H1 (cell line): ENCODE data around the gene ZNF746. TPM values are rescaled to one million over a fixed set of nuclear protein-coding genes. Genes with fewer than 3 reads are reported as not detected.

Experiments used
- BRCA1 ChIP-seq: IDR thresholded peaks from 2 replicates; pipeline ENCODE4 v1.6.1; 2012; ENCODE audit warnings: low read depth, low read length, improper control_type of control experiment
- CBX8 ChIP-seq: fragments of 300-800, 300-1000 bp; sonication (generic); IDR thresholded peaks from 2 replicates; pipeline ENCODE4 v1.7.1; 2016; ENCODE audit warnings: low read depth, low read length, borderline replicate concordance
- CEBPB ChIP-seq: IDR thresholded peaks from 2 replicates; pipeline ENCODE4 v1.6.1; 2012; ENCODE audit warnings: low read depth, low read length
- CREB1 ChIP-seq: IDR thresholded peaks from 2 replicates; pipeline ENCODE4 v1.6.1; 2012; ENCODE audit warnings: inconsistent platforms
- CTBP2 ChIP-seq: IDR thresholded peaks from 2 replicates; pipeline ENCODE4 v1.7.0; 2011; ENCODE audit warnings: borderline replicate concordance, mild to moderate bottlenecking, moderate library complexity, mixed read lengths, low read length; ENCODE audit not compliant: insufficient read depth, insufficient read length
- GABPA ChIP-seq: IDR thresholded peaks from 2 replicates; pipeline ENCODE4 v1.6.1; 2011; ENCODE audit warnings: mild to moderate bottlenecking, low read length, moderate library complexity, borderline replicate concordance; ENCODE audit not compliant: insufficient read depth
- KDM1A ChIP-seq: fragments of 200-600, 300-600 bp; sonication (generic); IDR thresholded peaks from 2 replicates; pipeline ENCODE4 v1.7.1; 2016; ENCODE audit warnings: mild to moderate bottlenecking, low read length, borderline replicate concordance
- POLR2AphosphoS5 ChIP-seq: IDR thresholded peaks from 2 replicates; pipeline ENCODE4 v1.6.1; 2011; ENCODE audit warnings: low read depth, low read length
- polyA plus RNA-seq, 7 experiments: library from polyadenylated mRNA; depleted of rRNA in 3 of 7; stranded (reverse) in 5 of 7; unstranded in 2 of 7; fragments of >200 nt in 5 of 7; fragments of 200-250 nt in 2 of 7; gene quantifications; 1 replicate in 5 of 7; 2 replicates in 1 of 7; 4 replicates in 1 of 7; pipeline versions ENCODE4 v1.2.1 to v1.2.3, GENCODE V29; 2011 to 2013; ENCODE audit warnings: missing spikeins in 2 of 7, mixed read lengths in 2 of 7
- total RNA-seq: library from RNA; stranded (reverse); fragmentation: NEBNext Ultra II Directional; extraction: Animal tissue kit (Norgen Biotek cat#: 25700); gene quantifications from 2 replicates; pipeline ENCODE4 v1.2.1, GENCODE V29; 2021
- TF ChIP-seq, protein P1 (sequence below): fragments of 300-600 bp; sonication (generic); IDR thresholded peaks from 2 replicates; pipeline ENCODE4 v1.7.1; 2012; ENCODE audit warnings: low read length, moderate library complexity, mild to moderate bottlenecking, inconsistent platforms; ENCODE audit not compliant: insufficient replicate concordance

Gene ZNF746
- total and polyA plus RNA-seq, 2 of the 8 experiments (the other 6 are each of a cell fraction or from before 2014, with no cell fraction given), result 7.5 to 15.6 TPM

DNA sequence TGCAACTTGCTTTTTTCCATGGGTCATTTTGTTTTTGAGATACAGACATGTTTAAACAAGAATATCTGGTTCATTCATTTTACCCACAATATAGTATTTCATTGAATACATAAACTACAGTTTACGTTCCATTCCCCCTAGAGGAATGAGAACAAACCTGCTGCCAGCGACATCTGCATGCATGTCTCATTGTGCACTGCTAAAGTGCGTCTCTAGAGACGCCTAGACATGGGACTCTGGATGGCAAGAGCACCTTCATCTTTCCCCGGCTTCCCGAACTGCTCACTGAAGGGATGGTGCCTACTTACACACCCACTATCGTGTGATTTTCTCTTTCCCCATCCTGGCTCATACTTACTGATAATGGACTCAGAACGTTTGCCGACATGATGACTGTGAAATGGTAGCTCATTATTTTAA lies 35.5 kb downstream of the ZNF746 start (continued):
- TF ChIP-seq CTBP2, result no peak
- TF ChIP-seq POLR2AphosphoS5, result no peak
- TF ChIP-seq CEBPB, result no peak
- TF ChIP-seq BRCA1, result no peak
- no peak for TF ChIP-seq GABPA
- no peak for TF ChIP-seq KDM1A
- no peak for TF ChIP-seq CBX8
- TF ChIP-seq CREB1, result no peak
- TF ChIP-seq, protein P1, sequence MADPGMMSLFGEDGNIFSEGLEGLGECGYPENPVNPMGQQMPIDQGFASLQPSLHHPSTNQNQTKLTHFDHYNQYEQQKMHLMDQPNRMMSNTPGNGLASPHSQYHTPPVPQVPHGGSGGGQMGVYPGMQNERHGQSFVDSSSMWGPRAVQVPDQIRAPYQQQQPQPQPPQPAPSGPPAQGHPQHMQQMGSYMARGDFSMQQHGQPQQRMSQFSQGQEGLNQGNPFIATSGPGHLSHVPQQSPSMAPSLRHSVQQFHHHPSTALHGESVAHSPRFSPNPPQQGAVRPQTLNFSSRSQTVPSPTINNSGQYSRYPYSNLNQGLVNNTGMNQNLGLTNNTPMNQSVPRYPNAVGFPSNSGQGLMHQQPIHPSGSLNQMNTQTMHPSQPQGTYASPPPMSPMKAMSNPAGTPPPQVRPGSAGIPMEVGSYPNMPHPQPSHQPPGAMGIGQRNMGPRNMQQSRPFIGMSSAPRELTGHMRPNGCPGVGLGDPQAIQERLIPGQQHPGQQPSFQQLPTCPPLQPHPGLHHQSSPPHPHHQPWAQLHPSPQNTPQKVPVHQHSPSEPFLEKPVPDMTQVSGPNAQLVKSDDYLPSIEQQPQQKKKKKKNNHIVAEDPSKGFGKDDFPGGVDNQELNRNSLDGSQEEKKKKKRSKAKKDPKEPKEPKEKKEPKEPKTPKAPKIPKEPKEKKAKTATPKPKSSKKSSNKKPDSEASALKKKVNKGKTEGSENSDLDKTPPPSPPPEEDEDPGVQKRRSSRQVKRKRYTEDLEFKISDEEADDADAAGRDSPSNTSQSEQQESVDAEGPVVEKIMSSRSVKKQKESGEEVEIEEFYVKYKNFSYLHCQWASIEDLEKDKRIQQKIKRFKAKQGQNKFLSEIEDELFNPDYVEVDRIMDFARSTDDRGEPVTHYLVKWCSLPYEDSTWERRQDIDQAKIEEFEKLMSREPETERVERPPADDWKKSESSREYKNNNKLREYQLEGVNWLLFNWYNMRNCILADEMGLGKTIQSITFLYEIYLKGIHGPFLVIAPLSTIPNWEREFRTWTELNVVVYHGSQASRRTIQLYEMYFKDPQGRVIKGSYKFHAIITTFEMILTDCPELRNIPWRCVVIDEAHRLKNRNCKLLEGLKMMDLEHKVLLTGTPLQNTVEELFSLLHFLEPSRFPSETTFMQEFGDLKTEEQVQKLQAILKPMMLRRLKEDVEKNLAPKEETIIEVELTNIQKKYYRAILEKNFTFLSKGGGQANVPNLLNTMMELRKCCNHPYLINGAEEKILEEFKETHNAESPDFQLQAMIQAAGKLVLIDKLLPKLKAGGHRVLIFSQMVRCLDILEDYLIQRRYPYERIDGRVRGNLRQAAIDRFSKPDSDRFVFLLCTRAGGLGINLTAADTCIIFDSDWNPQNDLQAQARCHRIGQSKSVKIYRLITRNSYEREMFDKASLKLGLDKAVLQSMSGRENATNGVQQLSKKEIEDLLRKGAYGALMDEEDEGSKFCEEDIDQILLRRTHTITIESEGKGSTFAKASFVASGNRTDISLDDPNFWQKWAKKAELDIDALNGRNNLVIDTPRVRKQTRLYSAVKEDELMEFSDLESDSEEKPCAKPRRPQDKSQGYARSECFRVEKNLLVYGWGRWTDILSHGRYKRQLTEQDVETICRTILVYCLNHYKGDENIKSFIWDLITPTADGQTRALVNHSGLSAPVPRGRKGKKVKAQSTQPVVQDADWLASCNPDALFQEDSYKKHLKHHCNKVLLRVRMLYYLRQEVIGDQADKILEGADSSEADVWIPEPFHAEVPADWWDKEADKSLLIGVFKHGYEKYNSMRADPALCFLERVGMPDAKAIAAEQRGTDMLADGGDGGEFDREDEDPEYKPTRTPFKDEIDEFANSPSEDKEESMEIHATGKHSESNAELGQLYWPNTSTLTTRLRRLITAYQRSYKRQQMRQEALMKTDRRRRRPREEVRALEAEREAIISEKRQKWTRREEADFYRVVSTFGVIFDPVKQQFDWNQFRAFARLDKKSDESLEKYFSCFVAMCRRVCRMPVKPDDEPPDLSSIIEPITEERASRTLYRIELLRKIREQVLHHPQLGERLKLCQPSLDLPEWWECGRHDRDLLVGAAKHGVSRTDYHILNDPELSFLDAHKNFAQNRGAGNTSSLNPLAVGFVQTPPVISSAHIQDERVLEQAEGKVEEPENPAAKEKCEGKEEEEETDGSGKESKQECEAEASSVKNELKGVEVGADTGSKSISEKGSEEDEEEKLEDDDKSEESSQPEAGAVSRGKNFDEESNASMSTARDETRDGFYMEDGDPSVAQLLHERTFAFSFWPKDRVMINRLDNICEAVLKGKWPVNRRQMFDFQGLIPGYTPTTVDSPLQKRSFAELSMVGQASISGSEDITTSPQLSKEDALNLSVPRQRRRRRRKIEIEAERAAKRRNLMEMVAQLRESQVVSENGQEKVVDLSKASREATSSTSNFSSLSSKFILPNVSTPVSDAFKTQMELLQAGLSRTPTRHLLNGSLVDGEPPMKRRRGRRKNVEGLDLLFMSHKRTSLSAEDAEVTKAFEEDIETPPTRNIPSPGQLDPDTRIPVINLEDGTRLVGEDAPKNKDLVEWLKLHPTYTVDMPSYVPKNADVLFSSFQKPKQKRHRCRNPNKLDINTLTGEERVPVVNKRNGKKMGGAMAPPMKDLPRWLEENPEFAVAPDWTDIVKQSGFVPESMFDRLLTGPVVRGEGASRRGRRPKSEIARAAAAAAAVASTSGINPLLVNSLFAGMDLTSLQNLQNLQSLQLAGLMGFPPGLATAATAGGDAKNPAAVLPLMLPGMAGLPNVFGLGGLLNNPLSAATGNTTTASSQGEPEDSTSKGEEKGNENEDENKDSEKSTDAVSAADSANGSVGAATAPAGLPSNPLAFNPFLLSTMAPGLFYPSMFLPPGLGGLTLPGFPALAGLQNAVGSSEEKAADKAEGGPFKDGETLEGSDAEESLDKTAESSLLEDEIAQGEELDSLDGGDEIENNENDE, result no peak
